Esophagus muscularis mucosa (tissue), 4 donors: ENCODE measurements around the gene IGFL4.

Experiments
- CTCF ChIP-seq, 3 experiments: fragments of 200-600 bp in 2 of 3; fragments of 450-650 bp in 1 of 3; sonication (generic) in 2 of 3; IDR thresholded peaks; one replicate each; pipeline ENCODE4 v1.5.1; 2017 to 2019; ENCODE audit warnings: antibody characterized with exemption in 3 of 3, mild to moderate bottlenecking in 2 of 3, moderate library complexity in 1 of 3
- EP300 ChIP-seq: sonication (generic); formaldehyde crosslinking; IDR thresholded peaks from one replicate; pipeline ENCODE4 v1.6.1; 2017; ENCODE audit warnings: antibody characterized with exemption
- POLR2A ChIP-seq: fragments of 450-650 bp; IDR thresholded peaks from one replicate; pipeline ENCODE4 v1.6.1; 2017; ENCODE audit warnings: antibody characterized with exemption, moderate library complexity, mild to moderate bottlenecking, low read depth

GRCh38 chr19:46080561-46080960 lies 39.8 kb upstream of the IGFL4 start:
- no peak for TF ChIP-seq CTCF (IDR thresholded peaks at IDR 0.05)
- no peak for TF ChIP-seq EP300
- TF ChIP-seq POLR2A = no peak
